Gastrocnemius medialis (tissue), 4 donors: ENCODE measurements around the gene HERPUD1.

Experiments
- CTCF ChIP-seq, 5 experiments: fragments of 450-650 bp in 3 of 5; fragments of 200-600 bp in 2 of 5; sonication (generic) in 2 of 5; IDR thresholded peaks in 4 of 5; conservative IDR thresholded peaks in 1 of 5; 1 replicate in 4 of 5; 2 replicates in 1 of 5; pipeline ENCODE4 v1.5.1; 2016 to 2019; ENCODE audit warnings: antibody characterized with exemption in 5 of 5, mild to moderate bottlenecking in 3 of 5, moderate library complexity in 3 of 5
- POLR2A ChIP-seq, 2 donors: fragments of 450-650 bp; IDR thresholded peaks; one replicate each; pipeline ENCODE4 v1.6.1; 2017; ENCODE audit warnings: antibody characterized with exemption in 2 of 2, mild to moderate bottlenecking in 2 of 2, moderate library complexity in 2 of 2

GRCh38 chr16:56950051-56950450, 18.1 kb downstream of the HERPUD1 start:
- no peak for TF ChIP-seq CTCF (IDR thresholded peaks at IDR 0.05 in 4 of 5, conservative IDR thresholded peaks at IDR 0.05 in 1 of 5)
- TF ChIP-seq POLR2A (IDR thresholded peaks at IDR 0.05) = no peak
